SU-DHL-6 (cell line): ENCODE measurements around the gene GKAP1.

Experiments used
- H2AFZ ChIP-seq: fragments of 200-600 bp; sonication (generic); 2 replicates; pipeline ENCODE4 v1.6.1; 2014; ENCODE audit warnings: low read depth, mild to moderate bottlenecking, moderate library complexity, mixed read lengths, antibody characterized with exemption, low read length; ENCODE audit not compliant: severe bottlenecking
- H3F3A ChIP-seq: fragments of 200-600 bp; shearing (Covaris generic); 2 replicates; pipeline ENCODE4 v1.6.0; 2016; ENCODE audit warnings: antibody characterized with exemption, mild to moderate bottlenecking; ENCODE audit not compliant: insufficient read depth
- H3K27ac ChIP-seq: fragments of 200-600 bp; sonication (generic); 2 replicates; pipeline ENCODE4 v1.5.1; 2016; ENCODE audit warnings: low read depth, mild to moderate bottlenecking, low read length, moderate library complexity, mixed read lengths
- H3K27me3 ChIP-seq: fragments of 200-600 bp; sonication (generic), shearing (Covaris generic); 2 replicates; pipeline ENCODE4 v1.6.0; 2014; ENCODE audit warnings: mild to moderate bottlenecking, low read length
- H3K36me3 ChIP-seq: fragments of 200-600 bp; sonication (generic); 2 replicates; pipeline ENCODE4 v1.6.1; 2014; ENCODE audit warnings: mild to moderate bottlenecking, low read length, mixed read lengths
- H3K4me2 ChIP-seq: fragments of 300-600, 200-600 bp; shearing (Covaris generic), sonication (generic); 2 replicates; pipeline ENCODE4 v1.6.0; 2014; ENCODE audit warnings: low read length, low read depth, mild to moderate bottlenecking; ENCODE audit not compliant: poor library complexity, severe bottlenecking
- H3K4me3 ChIP-seq: fragments of 200-600 bp; sonication (generic); 2 replicates; pipeline ENCODE4 v1.5.1; 2014; ENCODE audit warnings: antibody characterized with exemption, low read length, mild to moderate bottlenecking, mixed read lengths; ENCODE audit not compliant: insufficient read depth, poor library complexity, severe bottlenecking
- H3K79me2 ChIP-seq: fragments of 200-600 bp; sonication (generic); 2 replicates; pipeline ENCODE4 v1.6.1; 2014; ENCODE audit warnings: mild to moderate bottlenecking, low read length, moderate library complexity; ENCODE audit not compliant: insufficient read depth
- H3K9ac ChIP-seq: fragments of 200-600 bp; sonication (generic); 2 replicates; pipeline ENCODE4 v1.7.0; 2014; ENCODE audit warnings: mild to moderate bottlenecking, low read length
- H3K9me2 ChIP-seq: fragments of 200-600 bp; sonication (generic); replicated peaks from 2 replicates; pipeline ENCODE4 v1.6.1; 2014; ENCODE audit warnings: low read length; ENCODE audit not compliant: insufficient read depth
- H3K9me3 ChIP-seq: fragments of 200-600 bp; sonication (generic); 2 replicates; pipeline ENCODE4 v1.6.1; 2014; ENCODE audit warnings: low read length, mixed read lengths; ENCODE audit not compliant: insufficient read depth
- H4K20me1 ChIP-seq: fragments of 200-600 bp; sonication (generic); 2 replicates; pipeline ENCODE4 v1.6.1; 2014; ENCODE audit warnings: low read depth, mild to moderate bottlenecking, antibody characterized with exemption, low read length, moderate library complexity, mixed read lengths
- EZH2phosphoT487 ChIP-seq: fragments of 200-600 bp; sonication (generic), shearing (Covaris generic); conservative IDR thresholded peaks from 2 replicates; pipeline ENCODE4 v1.6.1; 2018; ENCODE audit warnings: mild to moderate bottlenecking, antibody characterized with exemption, low read length, moderate library complexity, mixed read lengths
- TF ChIP-seq, protein P1 (sequence below): fragments of 200-600 bp; sonication (generic); IDR thresholded peaks from one replicate; pipeline ENCODE4 v1.5.1; 2017; ENCODE audit warnings: antibody characterized with exemption, mild to moderate bottlenecking, low read length, moderate library complexity; ENCODE audit not compliant: insufficient read depth, poor library complexity, severe bottlenecking

The GKAP1 gene

DNA sequence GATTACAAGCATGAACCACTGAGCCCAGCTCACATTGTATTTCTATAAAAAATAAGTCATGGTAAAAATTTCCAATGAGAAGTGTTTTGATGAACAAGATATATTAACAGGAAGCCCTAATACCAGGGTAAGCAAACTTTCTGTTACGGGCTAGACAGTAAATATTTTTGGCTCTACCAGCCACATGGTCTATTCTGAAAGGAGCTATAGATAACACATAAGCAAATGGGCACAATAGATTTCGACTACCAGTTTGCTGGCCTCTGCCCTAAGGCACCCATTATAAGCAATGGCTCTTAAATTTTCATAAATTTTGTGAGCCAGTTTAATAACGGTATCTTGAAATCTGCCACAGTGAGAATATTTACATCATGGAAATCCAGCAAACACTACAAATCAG lies 118.0 kb downstream of the GKAP1 start:
- H3K4me3 ChIP-seq = no peak overlapping the region
- H4K20me1 ChIP-seq = peaks cover 31% of the 10 kb centered on the region; the same call in 1 of the 2 replicates
- no peaks in the 10 kb centered on the region for H3K36me3 ChIP-seq
- peak overlapping the region; percentile 18 for H3K4me2 ChIP-seq
- no peaks in the 10 kb centered on the region for H3K27me3 ChIP-seq
- no peak overlapping the region for H3K9ac ChIP-seq
- peaks cover 100% of the 10 kb centered on the region for H3K79me2 ChIP-seq
- peaks cover 4% of the 10 kb centered on the region; the same call in 1 of the 2 replicates for H3F3A ChIP-seq
- H3K27ac ChIP-seq = peak overlapping the region; percentile 20; the same call in 1 of the 2 replicates
- H3K9me3 ChIP-seq = no peaks in the 10 kb centered on the region
- H3K9me2 ChIP-seq = no peaks in the 10 kb centered on the region
- TF ChIP-seq, protein P1, sequence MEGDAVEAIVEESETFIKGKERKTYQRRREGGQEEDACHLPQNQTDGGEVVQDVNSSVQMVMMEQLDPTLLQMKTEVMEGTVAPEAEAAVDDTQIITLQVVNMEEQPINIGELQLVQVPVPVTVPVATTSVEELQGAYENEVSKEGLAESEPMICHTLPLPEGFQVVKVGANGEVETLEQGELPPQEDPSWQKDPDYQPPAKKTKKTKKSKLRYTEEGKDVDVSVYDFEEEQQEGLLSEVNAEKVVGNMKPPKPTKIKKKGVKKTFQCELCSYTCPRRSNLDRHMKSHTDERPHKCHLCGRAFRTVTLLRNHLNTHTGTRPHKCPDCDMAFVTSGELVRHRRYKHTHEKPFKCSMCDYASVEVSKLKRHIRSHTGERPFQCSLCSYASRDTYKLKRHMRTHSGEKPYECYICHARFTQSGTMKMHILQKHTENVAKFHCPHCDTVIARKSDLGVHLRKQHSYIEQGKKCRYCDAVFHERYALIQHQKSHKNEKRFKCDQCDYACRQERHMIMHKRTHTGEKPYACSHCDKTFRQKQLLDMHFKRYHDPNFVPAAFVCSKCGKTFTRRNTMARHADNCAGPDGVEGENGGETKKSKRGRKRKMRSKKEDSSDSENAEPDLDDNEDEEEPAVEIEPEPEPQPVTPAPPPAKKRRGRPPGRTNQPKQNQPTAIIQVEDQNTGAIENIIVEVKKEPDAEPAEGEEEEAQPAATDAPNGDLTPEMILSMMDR = no peak
- no peak for TF ChIP-seq EZH2phosphoT487
- H2AFZ ChIP-seq = no peak overlapping the region

DNA sequence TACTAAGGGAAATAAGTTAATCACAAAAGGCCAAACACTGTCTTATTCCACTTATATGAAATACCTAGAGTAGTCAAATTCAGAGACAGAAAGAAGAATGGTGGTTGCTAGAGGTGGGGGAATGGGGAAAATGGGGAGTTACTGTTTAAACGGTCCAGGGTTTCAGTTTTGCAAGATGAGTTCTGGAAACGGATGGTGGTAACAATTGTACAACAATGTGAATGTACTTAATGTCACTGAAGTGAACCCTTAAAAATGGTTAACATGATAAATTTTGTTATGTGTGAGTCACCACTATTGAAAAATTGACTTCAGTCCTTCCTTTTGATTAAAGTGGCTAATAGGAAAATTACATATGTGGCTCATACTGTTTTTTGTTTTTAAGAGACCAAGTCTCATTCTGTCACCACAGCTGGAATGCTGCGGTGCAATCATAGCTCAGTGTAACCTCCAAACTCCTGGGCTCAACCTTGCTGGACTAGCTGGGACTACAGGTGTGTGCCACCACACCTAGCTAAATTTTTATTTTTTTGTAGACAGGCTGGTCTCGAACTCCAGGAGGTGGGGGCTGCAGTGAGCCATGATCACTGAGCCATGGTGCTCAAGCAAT lies 118.5 kb downstream of the GKAP1 start:
- H2AFZ ChIP-seq = no peak overlapping the region
- H3K27ac ChIP-seq = no peak overlapping the region
- H3K36me3 ChIP-seq = no peaks in the 10 kb centered on the region
- peaks cover 100% of the 10 kb centered on the region for H3K79me2 ChIP-seq
- peaks cover 4% of the 10 kb centered on the region; the same call in 1 of the 2 replicates for H3F3A ChIP-seq
- no peaks in the 10 kb centered on the region for H3K9me3 ChIP-seq
- no peaks in the 10 kb centered on the region for H3K27me3 ChIP-seq
- H3K9me2 ChIP-seq = no peaks in the 10 kb centered on the region
- H3K4me2 ChIP-seq = peak overlapping the region; percentile 18
- TF ChIP-seq, protein P1 = no peak
- no peak for TF ChIP-seq EZH2phosphoT487
- no peak overlapping the region for H3K4me3 ChIP-seq
- H4K20me1 ChIP-seq = peaks cover 36% of the 10 kb centered on the region; the same call in 1 of the 2 replicates
- no peak overlapping the region for H3K9ac ChIP-seq

DNA sequence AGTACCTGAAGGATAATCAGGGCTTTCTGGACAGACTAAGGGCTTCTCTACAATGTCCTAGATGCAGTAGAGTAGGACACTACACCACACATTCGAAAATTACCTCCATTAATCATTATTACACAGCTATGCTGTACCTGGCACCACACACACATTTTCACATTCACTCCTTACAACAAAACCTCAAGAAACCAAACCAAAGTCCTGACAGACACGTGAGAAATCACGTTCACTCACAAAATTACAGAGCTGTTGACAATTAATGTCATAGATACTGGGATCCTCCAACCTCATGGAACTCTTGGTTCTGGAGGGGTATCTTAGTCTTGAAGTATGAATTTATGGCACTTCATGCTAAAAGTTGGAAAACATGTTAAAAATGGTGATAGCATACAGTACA lies 126.1 kb downstream of the GKAP1 start:
- TF ChIP-seq, protein P1 = no peak
- no peak for TF ChIP-seq EZH2phosphoT487
- no peak overlapping the region for H3K9ac ChIP-seq
- peaks cover 100% of the 10 kb centered on the region for H3K79me2 ChIP-seq
- no peaks in the 10 kb centered on the region; the same call in 1 of the 2 replicates for H3F3A ChIP-seq
- H3K9me2 ChIP-seq = no peaks in the 10 kb centered on the region
- no peak overlapping the region for H2AFZ ChIP-seq
- no peak overlapping the region for H3K27ac ChIP-seq
- peaks cover 47% of the 10 kb centered on the region; the same call in 1 of the 2 replicates for H4K20me1 ChIP-seq
- H3K36me3 ChIP-seq = no peaks in the 10 kb centered on the region
- H3K27me3 ChIP-seq = no peaks in the 10 kb centered on the region
- no peak overlapping the region for H3K4me3 ChIP-seq
- H3K9me3 ChIP-seq = no peaks in the 10 kb centered on the region
- no peak overlapping the region for H3K4me2 ChIP-seq
